Myocyte (in vitro differentiated cells): ENCODE measurements around the gene HDAC4. TPM values are rescaled to one million over a fixed set of nuclear protein-coding genes. Genes with fewer than 3 reads are reported as not detected.
A peak's percentile ranks its signal among the peaks of the same experiment; 100 is the strongest.

Source experiments
- DNase-seq: peaks from one replicate; pipeline ENCODE4 v3.0.0-alpha.2; 2012; ENCODE audit warnings: low read depth
- microRNA-seq: library from miRNA; unstranded; fragments of <30 nt; microRNA quantifications from one replicate; pipeline ENCODE4, GENCODE V29; 2016
- total RNA-seq: library from RNA; depleted of rRNA; stranded (reverse); fragments of >200 nt; gene quantifications from 2 replicates; pipeline ENCODE4 v1.2.3, GENCODE V29; 2014

HDAC4 gene
- total RNA-seq, 1 donor from 2014 or later = 38.5 TPM

- DNase-seq = no peak
Measured at GRCh38 chr2:239005586-239005985, 395.2 kb downstream of the HDAC4 start.

GRCh38 chr2:239004274-239005015, 396.4 kb downstream of the HDAC4 start:
- DNase-seq = no peak

DNA sequence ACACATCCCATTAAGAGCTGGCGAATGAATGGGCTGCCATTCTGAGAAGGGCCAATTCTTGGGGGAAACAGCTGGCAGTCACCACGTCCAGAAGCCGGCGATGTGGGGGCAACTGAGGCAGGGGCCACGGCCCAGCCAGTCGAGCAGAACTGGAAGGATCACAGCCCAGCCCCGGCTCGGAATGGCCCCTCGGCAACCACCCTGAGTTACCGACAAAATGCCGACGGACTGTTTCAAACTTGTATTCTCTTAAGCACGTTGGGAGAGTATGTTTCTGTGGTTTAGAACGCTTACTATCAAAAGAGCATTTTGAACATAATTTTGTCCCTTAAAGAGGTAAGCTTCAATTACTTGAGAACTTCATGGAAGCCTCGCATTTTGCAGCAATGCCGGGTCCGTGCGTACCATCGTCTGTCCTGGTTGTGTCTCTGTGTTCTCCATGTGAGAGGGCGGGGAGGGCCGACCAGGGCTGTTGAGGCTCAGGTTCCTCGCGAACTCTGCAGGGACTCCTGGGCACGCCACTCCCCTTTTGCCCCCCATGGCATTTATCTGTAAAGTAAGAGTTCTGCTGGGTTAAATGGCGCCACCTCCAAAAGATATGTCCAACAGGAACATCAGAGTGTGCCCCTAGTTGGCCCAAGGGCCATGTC, 397.1 kb downstream of the HDAC4 start:
- no peak for DNase-seq

DNA sequence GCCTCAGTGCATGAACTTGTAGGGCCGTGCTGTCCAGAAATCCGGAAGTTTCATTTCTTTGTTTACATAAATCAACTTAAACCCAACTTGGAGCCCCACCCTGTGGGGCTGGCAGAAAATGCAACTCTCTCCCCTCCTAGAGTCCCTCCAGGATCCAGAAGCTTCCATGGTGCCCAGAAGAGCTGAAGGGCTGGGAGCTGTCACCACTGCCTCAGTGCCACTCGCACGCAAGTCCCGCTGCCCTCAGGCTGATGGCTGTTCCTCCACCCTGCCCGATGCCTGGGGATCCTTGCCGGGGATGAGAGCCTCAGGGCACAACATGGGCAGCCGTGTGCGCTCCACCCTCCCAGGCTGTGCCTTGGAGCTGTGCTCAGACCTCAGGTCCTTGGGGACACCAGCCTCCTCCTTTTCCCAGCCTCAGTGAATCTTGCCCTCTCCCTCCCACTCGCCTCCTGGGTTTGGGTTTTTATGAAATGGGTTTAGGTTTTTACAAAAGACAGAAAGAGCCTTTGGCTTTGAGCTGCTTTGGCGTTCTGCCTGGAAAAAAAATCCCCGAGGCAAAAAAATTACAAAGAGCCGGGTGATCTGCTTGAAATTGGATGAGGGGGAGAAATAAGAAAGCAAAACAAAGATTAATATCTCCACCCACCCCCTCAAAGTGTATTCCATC, 397.7 kb downstream of the HDAC4 start:
- peak; percentile 55 for DNase-seq

- DNase-seq = no peak
Measured at GRCh38 chr2:239002591-239002953, 398.2 kb downstream of the HDAC4 start.

- DNase-seq = no peak
Measured at GRCh38 chr2:239001794-239002193, 399.0 kb downstream of the HDAC4 start.

DNA sequence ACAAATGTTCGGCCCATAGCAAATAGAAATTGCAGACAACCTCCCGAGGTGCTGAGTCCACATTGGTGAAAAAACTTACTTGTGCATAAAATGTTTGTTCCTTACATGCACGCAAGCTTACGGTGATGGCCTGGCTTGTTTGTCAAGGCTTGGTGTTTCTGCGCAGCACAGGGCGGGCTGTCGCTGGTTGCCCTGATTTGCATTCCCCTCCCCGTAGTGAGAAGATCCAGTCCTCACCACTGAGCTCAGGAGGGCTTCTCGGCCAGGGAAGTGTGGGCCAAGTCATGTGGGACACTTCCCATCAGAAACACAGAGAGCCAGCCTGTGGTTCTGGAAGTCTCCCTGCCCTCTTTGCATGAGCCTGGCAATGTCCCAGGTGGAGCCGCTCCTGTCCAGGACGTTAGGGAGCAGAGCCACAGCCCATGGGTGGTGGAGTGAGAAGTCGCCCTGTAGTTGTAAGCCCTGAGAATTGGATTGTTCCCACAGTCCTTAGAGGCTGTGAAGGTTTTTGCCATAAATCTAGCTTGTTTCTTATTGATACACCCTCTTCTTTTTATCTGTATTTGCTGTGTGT, 400.2 kb downstream of the HDAC4 start:
- no peak for DNase-seq

- DNase-seq = no peak
Measured at GRCh38 chr2:239000089-239000488, 400.7 kb downstream of the HDAC4 start.

DNA sequence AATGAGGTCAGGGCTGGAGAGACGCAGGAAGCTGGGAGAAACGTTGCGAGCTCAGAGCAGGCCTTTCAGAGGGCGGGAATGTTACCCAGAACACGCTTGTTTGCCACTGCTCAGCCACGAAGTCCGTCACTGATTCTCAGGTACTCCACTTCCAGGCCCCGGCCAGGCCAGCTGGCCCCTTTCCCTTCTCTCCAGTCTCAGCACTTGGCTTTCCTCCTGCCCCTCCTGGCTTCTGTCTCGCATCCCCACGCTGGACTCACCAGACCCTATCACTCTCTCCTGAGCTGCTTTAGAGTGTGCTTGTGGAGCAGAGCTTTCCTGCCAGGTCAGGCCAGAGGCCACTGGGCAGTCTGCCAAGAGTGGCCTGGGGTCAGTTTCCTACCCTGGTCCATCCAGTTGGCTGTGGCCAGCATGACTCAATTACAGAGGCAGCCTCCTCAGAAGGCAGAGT, 401.5 kb downstream of the HDAC4 start:
- DNase-seq = no peak

DNA sequence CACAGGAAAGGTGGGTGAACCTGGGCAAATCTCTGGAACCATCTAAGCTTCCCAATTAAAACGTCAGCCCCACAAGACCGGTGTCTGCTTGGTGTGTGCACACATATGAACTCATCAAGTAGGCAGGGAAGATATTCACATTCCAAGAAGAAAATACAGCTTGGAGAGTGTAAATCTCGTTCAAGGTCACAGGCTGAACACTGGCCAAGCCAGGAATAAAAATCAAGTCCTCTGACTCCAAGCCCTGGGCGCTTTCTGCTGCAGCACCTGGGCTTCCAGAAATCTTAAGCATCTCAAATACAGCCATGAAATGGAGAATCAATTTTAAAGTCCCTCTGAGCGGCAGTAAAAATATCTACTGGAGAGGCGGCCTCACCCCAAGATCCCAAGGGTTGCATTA, 402.0 kb downstream of the HDAC4 start:
- no peak for DNase-seq

Small RNA genes lying within 50 kb of the gene (microRNA-seq; reads per million reads assigned to microRNA genes)
- gene MIR2467 (not detected), gene MIR4269 (not detected), gene MIR4440 (not detected), gene MIR4441 (not detected)
